ENCODE results near the gene ST14.

GRCh38 chr11:130212431-130212961 is 52.9 kb downstream of the ST14 start:
- TF ChIP-seq POLR2A (IDR thresholded peaks at IDR 0.05; ENCODE audit: low read depth, low read length) (no peak), CTCF (IDR thresholded peaks at IDR 0.05; ENCODE audit: extremely low read depth in 1 of 2, insufficient read depth in 1 of 2, low read depth in 1 of 2, low read length in 2 of 2) (no peak), JUN (IDR thresholded peaks at IDR 0.05; ENCODE audit: borderline replicate concordance, insufficient read depth, insufficient read length, low read depth) (no peak), MYC (IDR thresholded peaks at IDR 0.05; ENCODE audit: low read depth, low read length) (no peak), EZH2 (IDR thresholded peaks at IDR 0.05; ENCODE audit: borderline replicate concordance, low read depth, low read length, severe bottlenecking) (no peak), POLR2AphosphoS5 (IDR thresholded peaks at IDR 0.05; ENCODE audit: insufficient read depth, low read depth, low read length) (no peak)
